Esophagus squamous epithelium (tissue), 4 donors: ENCODE measurements around the gene CISD3.

Experiments used
- POLR2A ChIP-seq, 4 donors: fragments of 450-650 bp; IDR thresholded peaks; one replicate each; pipeline ENCODE4 v1.6.1; 2017; ENCODE audit warnings: antibody characterized with exemption in 4 of 4, mild to moderate bottlenecking in 4 of 4, moderate library complexity in 3 of 4
- TF ChIP-seq, protein P1 (sequence below), 6 experiments: fragments of 450-650 bp in 4 of 6; fragments of 200-600 bp in 2 of 6; sonication (generic) in 2 of 6; IDR thresholded peaks; one replicate each; pipeline ENCODE4 v1.5.1; 2016 to 2019; ENCODE audit warnings: antibody characterized with exemption in 6 of 6, mild to moderate bottlenecking in 4 of 6, moderate library complexity in 4 of 6

DNA sequence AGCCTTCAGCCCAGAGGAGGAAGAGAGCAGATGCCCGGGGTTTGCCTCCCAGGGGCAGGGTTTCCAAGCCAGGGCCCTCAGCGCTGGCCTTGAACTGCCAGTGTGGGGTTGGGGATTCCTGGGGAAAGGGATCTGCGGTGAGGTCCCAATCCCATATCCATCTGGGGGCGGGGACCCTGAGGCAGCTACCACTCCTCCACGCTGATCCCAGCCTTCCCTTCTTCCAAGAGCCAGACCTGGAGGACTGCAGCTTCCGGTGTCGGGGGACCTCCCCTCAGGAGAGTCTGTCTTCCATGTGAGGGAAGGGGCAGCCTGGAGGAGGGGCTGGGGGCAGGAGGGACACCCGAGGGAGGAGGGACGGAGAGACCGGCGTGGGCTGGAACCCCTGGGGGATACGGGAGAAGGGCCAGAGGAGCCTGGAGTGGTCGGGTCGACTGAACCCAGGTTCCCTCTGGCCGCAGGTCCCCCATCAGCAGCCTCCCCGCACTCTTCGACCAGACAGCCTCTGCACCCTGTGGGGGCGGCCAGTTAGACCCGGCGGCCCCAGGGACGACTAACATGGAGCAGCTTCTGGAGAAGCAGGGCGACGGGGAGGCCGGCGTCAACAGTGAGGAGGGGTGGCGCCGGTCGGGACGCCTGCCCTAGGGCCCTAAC lies 10.7 kb upstream of the CISD3 start:
- TF ChIP-seq, protein P1, sequence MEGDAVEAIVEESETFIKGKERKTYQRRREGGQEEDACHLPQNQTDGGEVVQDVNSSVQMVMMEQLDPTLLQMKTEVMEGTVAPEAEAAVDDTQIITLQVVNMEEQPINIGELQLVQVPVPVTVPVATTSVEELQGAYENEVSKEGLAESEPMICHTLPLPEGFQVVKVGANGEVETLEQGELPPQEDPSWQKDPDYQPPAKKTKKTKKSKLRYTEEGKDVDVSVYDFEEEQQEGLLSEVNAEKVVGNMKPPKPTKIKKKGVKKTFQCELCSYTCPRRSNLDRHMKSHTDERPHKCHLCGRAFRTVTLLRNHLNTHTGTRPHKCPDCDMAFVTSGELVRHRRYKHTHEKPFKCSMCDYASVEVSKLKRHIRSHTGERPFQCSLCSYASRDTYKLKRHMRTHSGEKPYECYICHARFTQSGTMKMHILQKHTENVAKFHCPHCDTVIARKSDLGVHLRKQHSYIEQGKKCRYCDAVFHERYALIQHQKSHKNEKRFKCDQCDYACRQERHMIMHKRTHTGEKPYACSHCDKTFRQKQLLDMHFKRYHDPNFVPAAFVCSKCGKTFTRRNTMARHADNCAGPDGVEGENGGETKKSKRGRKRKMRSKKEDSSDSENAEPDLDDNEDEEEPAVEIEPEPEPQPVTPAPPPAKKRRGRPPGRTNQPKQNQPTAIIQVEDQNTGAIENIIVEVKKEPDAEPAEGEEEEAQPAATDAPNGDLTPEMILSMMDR (IDR thresholded peaks at IDR 0.05), result no peak
- no peak for TF ChIP-seq POLR2A (IDR thresholded peaks at IDR 0.05)
